GM23338 (cell line): ENCODE results near the gene SSH2. TPM values are rescaled to one million over a fixed set of nuclear protein-coding genes. Genes with fewer than 3 reads are reported as not detected.

Experiments
- ATAC-seq: fragments of 200-7000 bp; cut with Tn5 transposase; 3 replicates; pipeline ENCODE4 v1.9.1; 2020
- DNase-seq: peaks from one replicate; pipeline ENCODE4 v3.0.0-alpha.2; 2015; ENCODE audit warnings: low spot score
- H2AFZ ChIP-seq: fragments of 200-600 bp; sonication (generic); 2 replicates; pipeline ENCODE4 v1.8.0; 2016; ENCODE audit warnings: antibody characterized with exemption, mild to moderate bottlenecking, moderate library complexity
- H3F3A ChIP-seq: fragments of 200-600 bp; sonication (generic); replicated peaks from 2 replicates; pipeline ENCODE4 v1.8.0; 2017; ENCODE audit warnings: antibody characterized with exemption, mixed run types, low read depth
- H3K27ac ChIP-seq: fragments of 200-600 bp; sonication (generic); 2 replicates; pipeline ENCODE4 v1.6.1; 2016; ENCODE audit warnings: low read depth
- H3K27me3 ChIP-seq: fragments of 200-600 bp; sonication (generic); 2 replicates; pipeline ENCODE4 v1.8.0; 2016; ENCODE audit warnings: mild to moderate bottlenecking, mixed run types, moderate library complexity; ENCODE audit not compliant: insufficient read depth
- H3K36me3 ChIP-seq: fragments of 200-600 bp; sonication (generic); 2 replicates; pipeline ENCODE4 v1.8.0; 2016; ENCODE audit warnings: mild to moderate bottlenecking; ENCODE audit not compliant: insufficient read depth
- H3K4me1 ChIP-seq: fragments of 200-600 bp; sonication (generic); 2 replicates; pipeline ENCODE4 v1.8.0; 2016; ENCODE audit warnings: mild to moderate bottlenecking, moderate library complexity; ENCODE audit not compliant: insufficient read depth
- H3K4me2 ChIP-seq: fragments of 200-600 bp; sonication (generic); 2 replicates; pipeline ENCODE4 v1.7.1; 2017; ENCODE audit warnings: mixed run types
- H3K4me3 ChIP-seq: fragments of 200-600 bp; sonication (generic); 2 replicates; pipeline ENCODE4 v1.6.1; 2016; ENCODE audit warnings: mixed run types
- H3K79me2 ChIP-seq: fragments of 200-600 bp; sonication (generic); replicated peaks from 2 replicates; pipeline ENCODE4 v1.8.0; 2017; ENCODE audit warnings: mild to moderate bottlenecking; ENCODE audit not compliant: insufficient read depth
- H3K9me2 ChIP-seq: fragments of 200-600 bp; sonication (generic); 2 replicates; pipeline ENCODE4 v1.8.0; 2017; ENCODE audit not compliant: insufficient read depth
- H4K20me1 ChIP-seq: fragments of 200-600 bp; sonication (generic); replicated peaks from 2 replicates; pipeline ENCODE4 v1.8.0; 2017; ENCODE audit warnings: mild to moderate bottlenecking; ENCODE audit not compliant: insufficient read depth
- H3K27ac Mint-ChIP-seq: 2 replicates; pipeline ENCODE4 v1.8.0; 2020; ENCODE audit warnings: inconsistent platforms, mild to moderate bottlenecking, moderate library complexity, mixed read lengths
- H3K27me3 Mint-ChIP-seq: 3 replicates; pipeline ENCODE4 v1.8.0; 2022; ENCODE audit warnings: low read depth, mild to moderate bottlenecking, moderate library complexity, mixed read lengths, inconsistent platforms; ENCODE audit not compliant: insufficient read depth, poor library complexity
- H3K36me3 Mint-ChIP-seq: 3 replicates; pipeline ENCODE4 v1.8.0; 2021; ENCODE audit warnings: low read depth, mild to moderate bottlenecking, inconsistent platforms, moderate library complexity, mixed read lengths
- H3K4me1 Mint-ChIP-seq: 3 replicates; pipeline ENCODE4 v1.8.0; 2020; ENCODE audit warnings: mild to moderate bottlenecking, inconsistent platforms, mixed read lengths
- H3K4me3 Mint-ChIP-seq: 3 replicates; pipeline ENCODE4 v1.8.0; 2021; ENCODE audit warnings: moderate library complexity, mild to moderate bottlenecking, inconsistent platforms, mixed read lengths
- H3K9me3 Mint-ChIP-seq: 3 replicates; pipeline ENCODE4 v1.8.0; 2020; ENCODE audit warnings: moderate library complexity, mild to moderate bottlenecking, inconsistent platforms, mixed read lengths
- CREB1 ChIP-seq: fragments of 250-450 bp; sonication (Bioruptor Pico); IDR thresholded peaks from 2 replicates; pipeline ENCODE4 v1.5.0; 2020; ENCODE audit warnings: low read depth, mild to moderate bottlenecking, moderate library complexity
- EZH2 ChIP-seq: fragments of 200-600 bp; sonication (generic); IDR thresholded peaks from one replicate; pipeline ENCODE4 v1.8.0; 2017; ENCODE audit warnings: antibody characterized with exemption, mild to moderate bottlenecking, low read depth; ENCODE audit not compliant: unreplicated experiment
- EZH2phosphoT487 ChIP-seq: fragments of 200-600 bp; sonication (generic); IDR thresholded peaks from one replicate; pipeline ENCODE4 v1.8.1; 2018; ENCODE audit warnings: antibody characterized with exemption; ENCODE audit not compliant: unreplicated experiment
- JUNB ChIP-seq: IDR thresholded peaks from one replicate; pipeline ENCODE4 v1.6.1; 2016; ENCODE audit warnings: antibody characterized with exemption; ENCODE audit not compliant: unreplicated experiment
- NANOG ChIP-seq: IDR thresholded peaks from 2 replicates; pipeline ENCODE4 v1.6.1; 2016; ENCODE audit warnings: antibody characterized with exemption, borderline replicate concordance
- POLR2AphosphoS5 ChIP-seq: IDR thresholded peaks from 2 replicates; pipeline ENCODE4 v1.6.1; 2016; ENCODE audit warnings: antibody characterized with exemption, low read depth
- STAT1 ChIP-seq: IDR thresholded peaks from one replicate; pipeline ENCODE4 v1.6.1; 2016; ENCODE audit warnings: antibody characterized with exemption; ENCODE audit not compliant: unreplicated experiment
- ZNF114 ChIP-seq: fragments of 250-450 bp; sonication (Bioruptor Pico); IDR thresholded peaks from 2 replicates; pipeline ENCODE4 v1.5.0; 2020; ENCODE audit warnings: mild to moderate bottlenecking, moderate library complexity
- ZNF331 ChIP-seq: fragments of 250-450 bp; sonication (Bioruptor Pico); IDR thresholded peaks from 2 replicates; pipeline ENCODE4 v1.5.0; 2020; ENCODE audit warnings: low read depth, mild to moderate bottlenecking, moderate library complexity
- polyA plus RNA-seq: library from polyadenylated mRNA; unstranded; fragments of >200 nt; fragmentation: Nextera tagmentation; extraction: Ambion mirVana; gene quantifications from 2 replicates; pipeline ENCODE4 v1.2.1, GENCODE V29; 2016
- total RNA-seq: library from RNA; depleted of rRNA; stranded (reverse); fragments of >200 nt; shearing (Covaris generic); gene quantifications from 2 replicates; pipeline ENCODE4 v1.2.3, GENCODE V29; 2014
- TF ChIP-seq, protein P1 (sequence below), 2 experiments: fragments of 200-600 bp in 1 of 2; sonication (generic) in 1 of 2; conservative IDR thresholded peaks; 2 replicates each; pipeline versions ENCODE4 v1.5.1 to v1.6.1; 2016 to 2017; ENCODE audit warnings: antibody characterized with exemption in 2 of 2, low read depth in 2 of 2, mild to moderate bottlenecking in 2 of 2, moderate library complexity in 1 of 2
- TF ChIP-seq, protein P2 (sequence below): IDR thresholded peaks from one replicate; pipeline ENCODE4 v1.6.1; 2018; ENCODE audit warnings: antibody characterized with exemption; ENCODE audit not compliant: unreplicated experiment
- TF ChIP-seq, protein P3 (sequence below): IDR thresholded peaks from 2 replicates; pipeline ENCODE4 v1.6.1; 2016; ENCODE audit warnings: antibody characterized with exemption
- TF ChIP-seq, protein P4 (sequence below): fragments of 250-450 bp; sonication (Bioruptor Pico); IDR thresholded peaks from 2 replicates; pipeline ENCODE4 v1.5.0; 2020; ENCODE audit warnings: mild to moderate bottlenecking, moderate library complexity

SSH2 gene
- total and polyA plus RNA-seq, 2 experiments from 2014 or later: 9.9 to 12.1 TPM

DNA sequence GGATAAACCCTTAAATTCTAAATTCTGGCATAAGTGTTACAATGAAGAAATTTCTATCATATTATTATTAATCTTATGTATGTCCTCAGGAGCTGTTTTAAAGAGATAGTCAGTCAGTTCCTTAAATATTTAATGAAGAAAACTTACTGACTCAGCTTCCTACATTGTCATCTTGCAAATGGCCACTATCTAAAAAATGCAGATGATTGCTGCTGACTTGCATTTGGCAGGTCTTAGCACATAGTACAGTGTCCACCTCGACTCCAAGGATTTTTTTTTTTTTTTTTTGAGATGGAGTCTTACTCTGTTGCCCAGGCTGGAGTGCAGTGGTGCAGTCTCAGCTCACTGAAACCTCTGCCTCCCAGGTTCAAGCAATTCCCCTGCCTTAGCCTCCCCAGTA is 252.2 kb downstream of the SSH2 start:
- Histone ChIP-seq H3K27me3 (no peaks in the 10 kb centered on the region), H3K4me1 (peaks cover 3% of the 10 kb centered on the region; the same call in 1 of the 2 replicates), H4K20me1 (no peaks in the 10 kb centered on the region), H3K27ac (no peak overlapping the region), H3K36me3 (no peaks in the 10 kb centered on the region), H3F3A (no peaks in the 10 kb centered on the region), H2AFZ (no peak overlapping the region), H3K9me2 (no peaks in the 10 kb centered on the region), H3K4me3 (no peak overlapping the region), H3K4me2 (no peak overlapping the region), H3K79me2 (no peaks in the 10 kb centered on the region)
- Mint-ChIP-seq H3K36me3 (no peaks in the 10 kb centered on the region), H3K27ac (no peak overlapping the region), H3K4me3 (no peak overlapping the region), H3K27me3 (peaks cover 2% of the 10 kb centered on the region), H3K9me3 (no peaks in the 10 kb centered on the region), H3K4me1 (peaks cover 10% of the 10 kb centered on the region; the same call in 2 of the 3 replicates)
- DNase-seq (no peak), ATAC-seq (no peak)
- TF ChIP-seq EZH2phosphoT487 (no peak), JUNB (no peak), STAT1 (no peak), EZH2 (no peak), ZNF114 (no peak), POLR2AphosphoS5 (no peak), NANOG (no peak), ZNF331 (no peak), CREB1 (CRISPR knock-in tag) (no peak)
- TF ChIP-seq, protein P1, sequence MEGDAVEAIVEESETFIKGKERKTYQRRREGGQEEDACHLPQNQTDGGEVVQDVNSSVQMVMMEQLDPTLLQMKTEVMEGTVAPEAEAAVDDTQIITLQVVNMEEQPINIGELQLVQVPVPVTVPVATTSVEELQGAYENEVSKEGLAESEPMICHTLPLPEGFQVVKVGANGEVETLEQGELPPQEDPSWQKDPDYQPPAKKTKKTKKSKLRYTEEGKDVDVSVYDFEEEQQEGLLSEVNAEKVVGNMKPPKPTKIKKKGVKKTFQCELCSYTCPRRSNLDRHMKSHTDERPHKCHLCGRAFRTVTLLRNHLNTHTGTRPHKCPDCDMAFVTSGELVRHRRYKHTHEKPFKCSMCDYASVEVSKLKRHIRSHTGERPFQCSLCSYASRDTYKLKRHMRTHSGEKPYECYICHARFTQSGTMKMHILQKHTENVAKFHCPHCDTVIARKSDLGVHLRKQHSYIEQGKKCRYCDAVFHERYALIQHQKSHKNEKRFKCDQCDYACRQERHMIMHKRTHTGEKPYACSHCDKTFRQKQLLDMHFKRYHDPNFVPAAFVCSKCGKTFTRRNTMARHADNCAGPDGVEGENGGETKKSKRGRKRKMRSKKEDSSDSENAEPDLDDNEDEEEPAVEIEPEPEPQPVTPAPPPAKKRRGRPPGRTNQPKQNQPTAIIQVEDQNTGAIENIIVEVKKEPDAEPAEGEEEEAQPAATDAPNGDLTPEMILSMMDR (conservative IDR thresholded peaks at IDR 0.05; ENCODE audit: low read depth in 2 of 2): no peak
- TF ChIP-seq, protein P2, sequence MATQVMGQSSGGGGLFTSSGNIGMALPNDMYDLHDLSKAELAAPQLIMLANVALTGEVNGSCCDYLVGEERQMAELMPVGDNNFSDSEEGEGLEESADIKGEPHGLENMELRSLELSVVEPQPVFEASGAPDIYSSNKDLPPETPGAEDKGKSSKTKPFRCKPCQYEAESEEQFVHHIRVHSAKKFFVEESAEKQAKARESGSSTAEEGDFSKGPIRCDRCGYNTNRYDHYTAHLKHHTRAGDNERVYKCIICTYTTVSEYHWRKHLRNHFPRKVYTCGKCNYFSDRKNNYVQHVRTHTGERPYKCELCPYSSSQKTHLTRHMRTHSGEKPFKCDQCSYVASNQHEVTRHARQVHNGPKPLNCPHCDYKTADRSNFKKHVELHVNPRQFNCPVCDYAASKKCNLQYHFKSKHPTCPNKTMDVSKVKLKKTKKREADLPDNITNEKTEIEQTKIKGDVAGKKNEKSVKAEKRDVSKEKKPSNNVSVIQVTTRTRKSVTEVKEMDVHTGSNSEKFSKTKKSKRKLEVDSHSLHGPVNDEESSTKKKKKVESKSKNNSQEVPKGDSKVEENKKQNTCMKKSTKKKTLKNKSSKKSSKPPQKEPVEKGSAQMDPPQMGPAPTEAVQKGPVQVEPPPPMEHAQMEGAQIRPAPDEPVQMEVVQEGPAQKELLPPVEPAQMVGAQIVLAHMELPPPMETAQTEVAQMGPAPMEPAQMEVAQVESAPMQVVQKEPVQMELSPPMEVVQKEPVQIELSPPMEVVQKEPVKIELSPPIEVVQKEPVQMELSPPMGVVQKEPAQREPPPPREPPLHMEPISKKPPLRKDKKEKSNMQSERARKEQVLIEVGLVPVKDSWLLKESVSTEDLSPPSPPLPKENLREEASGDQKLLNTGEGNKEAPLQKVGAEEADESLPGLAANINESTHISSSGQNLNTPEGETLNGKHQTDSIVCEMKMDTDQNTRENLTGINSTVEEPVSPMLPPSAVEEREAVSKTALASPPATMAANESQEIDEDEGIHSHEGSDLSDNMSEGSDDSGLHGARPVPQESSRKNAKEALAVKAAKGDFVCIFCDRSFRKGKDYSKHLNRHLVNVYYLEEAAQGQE: no peak
- TF ChIP-seq, protein P3, sequence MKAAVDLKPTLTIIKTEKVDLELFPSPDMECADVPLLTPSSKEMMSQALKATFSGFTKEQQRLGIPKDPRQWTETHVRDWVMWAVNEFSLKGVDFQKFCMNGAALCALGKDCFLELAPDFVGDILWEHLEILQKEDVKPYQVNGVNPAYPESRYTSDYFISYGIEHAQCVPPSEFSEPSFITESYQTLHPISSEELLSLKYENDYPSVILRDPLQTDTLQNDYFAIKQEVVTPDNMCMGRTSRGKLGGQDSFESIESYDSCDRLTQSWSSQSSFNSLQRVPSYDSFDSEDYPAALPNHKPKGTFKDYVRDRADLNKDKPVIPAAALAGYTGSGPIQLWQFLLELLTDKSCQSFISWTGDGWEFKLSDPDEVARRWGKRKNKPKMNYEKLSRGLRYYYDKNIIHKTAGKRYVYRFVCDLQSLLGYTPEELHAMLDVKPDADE: no peak
- TF ChIP-seq, protein P4, sequence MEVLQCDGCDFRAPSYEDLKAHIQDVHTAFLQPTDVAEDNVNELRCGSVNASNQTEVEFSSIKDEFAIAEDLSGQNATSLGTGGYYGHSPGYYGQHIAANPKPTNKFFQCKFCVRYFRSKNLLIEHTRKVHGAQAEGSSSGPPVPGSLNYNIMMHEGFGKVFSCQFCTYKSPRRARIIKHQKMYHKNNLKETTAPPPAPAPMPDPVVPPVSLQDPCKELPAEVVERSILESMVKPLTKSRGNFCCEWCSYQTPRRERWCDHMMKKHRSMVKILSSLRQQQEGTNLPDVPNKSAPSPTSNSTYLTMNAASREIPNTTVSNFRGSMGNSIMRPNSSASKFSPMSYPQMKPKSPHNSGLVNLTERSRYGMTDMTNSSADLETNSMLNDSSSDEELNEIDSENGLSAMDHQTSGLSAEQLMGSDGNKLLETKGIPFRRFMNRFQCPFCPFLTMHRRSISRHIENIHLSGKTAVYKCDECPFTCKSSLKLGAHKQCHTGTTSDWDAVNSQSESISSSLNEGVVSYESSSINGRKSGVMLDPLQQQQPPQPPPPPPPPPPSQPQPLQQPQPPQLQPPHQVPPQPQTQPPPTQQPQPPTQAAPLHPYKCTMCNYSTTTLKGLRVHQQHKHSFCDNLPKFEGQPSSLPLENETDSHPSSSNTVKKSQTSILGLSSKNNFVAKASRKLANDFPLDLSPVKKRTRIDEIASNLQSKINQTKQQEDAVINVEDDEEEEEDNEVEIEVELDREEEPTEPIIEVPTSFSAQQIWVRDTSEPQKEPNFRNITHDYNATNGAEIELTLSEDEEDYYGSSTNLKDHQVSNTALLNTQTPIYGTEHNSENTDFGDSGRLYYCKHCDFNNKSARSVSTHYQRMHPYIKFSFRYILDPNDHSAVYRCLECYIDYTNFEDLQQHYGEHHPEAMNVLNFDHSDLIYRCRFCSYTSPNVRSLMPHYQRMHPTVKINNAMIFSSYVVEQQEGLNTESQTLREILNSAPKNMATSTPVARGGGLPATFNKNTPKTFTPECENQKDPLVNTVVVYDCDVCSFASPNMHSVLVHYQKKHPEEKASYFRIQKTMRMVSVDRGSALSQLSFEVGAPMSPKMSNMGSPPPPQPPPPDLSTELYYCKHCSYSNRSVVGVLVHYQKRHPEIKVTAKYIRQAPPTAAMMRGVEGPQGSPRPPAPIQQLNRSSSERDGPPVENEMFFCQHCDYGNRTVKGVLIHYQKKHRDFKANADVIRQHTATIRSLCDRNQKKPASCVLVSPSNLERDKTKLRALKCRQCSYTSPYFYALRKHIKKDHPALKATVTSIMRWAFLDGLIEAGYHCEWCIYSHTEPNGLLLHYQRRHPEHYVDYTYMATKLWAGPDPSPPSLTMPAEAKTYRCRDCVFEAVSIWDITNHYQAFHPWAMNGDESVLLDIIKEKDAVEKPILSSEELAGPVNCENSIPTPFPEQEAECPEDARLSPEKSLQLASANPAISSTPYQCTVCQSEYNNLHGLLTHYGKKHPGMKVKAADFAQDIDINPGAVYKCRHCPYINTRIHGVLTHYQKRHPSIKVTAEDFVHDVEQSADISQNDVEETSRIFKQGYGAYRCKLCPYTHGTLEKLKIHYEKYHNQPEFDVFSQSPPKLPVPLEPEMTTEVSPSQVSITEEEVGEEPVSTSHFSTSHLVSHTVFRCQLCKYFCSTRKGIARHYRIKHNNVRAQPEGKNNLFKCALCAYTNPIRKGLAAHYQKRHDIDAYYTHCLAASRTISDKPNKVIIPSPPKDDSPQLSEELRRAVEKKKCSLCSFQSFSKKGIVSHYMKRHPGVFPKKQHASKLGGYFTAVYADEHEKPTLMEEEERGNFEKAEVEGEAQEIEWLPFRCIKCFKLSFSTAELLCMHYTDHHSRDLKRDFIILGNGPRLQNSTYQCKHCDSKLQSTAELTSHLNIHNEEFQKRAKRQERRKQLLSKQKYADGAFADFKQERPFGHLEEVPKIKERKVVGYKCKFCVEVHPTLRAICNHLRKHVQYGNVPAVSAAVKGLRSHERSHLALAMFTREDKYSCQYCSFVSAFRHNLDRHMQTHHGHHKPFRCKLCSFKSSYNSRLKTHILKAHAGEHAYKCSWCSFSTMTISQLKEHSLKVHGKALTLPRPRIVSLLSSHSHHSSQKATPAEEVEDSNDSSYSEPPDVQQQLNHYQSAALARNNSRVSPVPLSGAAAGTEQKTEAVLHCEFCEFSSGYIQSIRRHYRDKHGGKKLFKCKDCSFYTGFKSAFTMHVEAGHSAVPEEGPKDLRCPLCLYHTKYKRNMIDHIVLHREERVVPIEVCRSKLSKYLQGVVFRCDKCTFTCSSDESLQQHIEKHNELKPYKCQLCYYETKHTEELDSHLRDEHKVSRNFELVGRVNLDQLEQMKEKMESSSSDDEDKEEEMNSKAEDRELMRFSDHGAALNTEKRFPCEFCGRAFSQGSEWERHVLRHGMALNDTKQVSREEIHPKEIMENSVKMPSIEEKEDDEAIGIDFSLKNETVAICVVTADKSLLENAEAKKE: no peak
